GM12878 (cell line): ENCODE measurements around the gene MT1HL1. TPM values are rescaled to one million over a fixed set of nuclear protein-coding genes. Genes with fewer than 3 reads are reported as not detected.

Experiments
- ATAC-seq: fragments of 200-7000 bp; cut with Tn5 transposase; 3 replicates; pipeline ENCODE4 v1.9.1; 2020; ENCODE audit warnings: mild to moderate bottlenecking, moderate library complexity
- BruUV-seq: library from RNA; stranded (reverse); fragments of 400-500 nt; replicated peaks from 2 replicates; lab custom pipeline; 2021; lab: Mats Ljungman, UMichigan
- CTCF ChIA-PET: fragments of 300-600 bp; sonication (Branson Sonifier 250); formaldehyde crosslinking; extraction: SDS; loops from one replicate; lab custom pipeline; 2021; ENCODE audit warnings: inconsistent platforms; lab: Yijun Ruan, JAX
- POLR2A ChIA-PET: fragments of 350-600 bp; formaldehyde crosslinking; extraction: SDS; loops from one replicate; lab custom pipeline; 2021; ENCODE audit warnings: inconsistent platforms; lab: Charles Lee
- RAD21 ChIA-PET: fragments of 300-600 bp; sonication (Branson Sonifier 250); formaldehyde crosslinking; loops from one replicate; lab custom pipeline; 2023; ENCODE audit warnings: antibody characterized with exemption; ENCODE audit not compliant: unreplicated experiment; lab: Charles Lee
- SMC1A ChIA-PET: fragments of 300-600 bp; sonication (Branson Sonifier 250); formaldehyde crosslinking; loops from one replicate; lab custom pipeline; 2023; ENCODE audit not compliant: unreplicated experiment, uncharacterized antibody; lab: Charles Lee
- DNase-seq: peaks from one replicate; pipeline ENCODE4 v3.0.0-alpha.2; 2011; ENCODE audit warnings: low read depth, low spot score
- FAIRE-seq: peaks from 3 replicates; lab custom pipeline; 2011; peaks lifted over from hg19 to GRCh38; lab: Jason Lieb, UNC
- H2AFZ ChIP-seq: 2 replicates; pipeline ENCODE4 v1.6.0; 2011; ENCODE audit warnings: low read depth, low read length, control low read depth; ENCODE audit not compliant: control insufficient read depth
- H3K27ac ChIP-seq: 2 replicates; pipeline ENCODE4 v1.5.1; 2011; ENCODE audit warnings: control low read depth; ENCODE audit not compliant: control insufficient read depth, insufficient read depth
- H3K27me3 ChIP-seq, 2 experiments: replicated peaks in 1 of 2; 2 replicates each; pipeline versions ENCODE4 v1.6.0 to v1.6.1; 2011; ENCODE audit warnings: low read length in 1 of 2; ENCODE audit not compliant: control insufficient read depth in 2 of 2, insufficient read depth in 2 of 2
- H3K36me3 ChIP-seq, 2 experiments: 2 replicates each; pipeline ENCODE4 v1.5.1; 2011; ENCODE audit warnings: low read length in 1 of 2; ENCODE audit not compliant: control insufficient read depth in 2 of 2, insufficient read depth in 2 of 2
- H3K4me1 ChIP-seq: 2 replicates; pipeline ENCODE4 v1.6.1; 2011; ENCODE audit warnings: mild to moderate bottlenecking, low read length, moderate library complexity, mixed read lengths; ENCODE audit not compliant: control insufficient read depth, insufficient read depth
- H3K4me2 ChIP-seq: 2 replicates; pipeline ENCODE4 v1.6.0; 2011; ENCODE audit warnings: control low read depth; ENCODE audit not compliant: control insufficient read depth, insufficient read depth
- H3K4me3 ChIP-seq: fragments of 200-600 bp; sonication (generic); 2 replicates; pipeline ENCODE4 v1.5.1; 2016
- H3K79me2 ChIP-seq: 2 replicates; pipeline ENCODE4 v1.6.0; 2011; ENCODE audit warnings: low read length; ENCODE audit not compliant: control insufficient read depth, insufficient read depth
- H3K9ac ChIP-seq: 2 replicates; pipeline ENCODE4 v1.8.0; 2011; ENCODE audit warnings: low read length, control low read depth, mixed read lengths; ENCODE audit not compliant: control insufficient read depth, insufficient read depth
- H3K9me3 ChIP-seq: replicated peaks from 3 replicates; pipeline ENCODE4 v1.5.1; 2011; ENCODE audit warnings: mild to moderate bottlenecking, low read length; ENCODE audit not compliant: control insufficient read depth, insufficient read depth
- H4K20me1 ChIP-seq: 2 replicates; pipeline ENCODE4 v1.6.0; 2011; ENCODE audit not compliant: control insufficient read depth, insufficient read depth
- CREM ChIP-seq: IDR thresholded peaks from 2 replicates; pipeline ENCODE4 v1.6.1; 2014; ENCODE audit warnings: antibody characterized with exemption, low read depth
- E2F8 ChIP-seq: fragments of 450-650 bp; IDR thresholded peaks from 2 replicates; pipeline ENCODE4 v1.6.1; 2018; ENCODE audit warnings: mild to moderate bottlenecking, low read depth, moderate library complexity; ENCODE audit not compliant: partially characterized antibody
- RELB ChIP-seq: fragments of 450-650 bp; IDR thresholded peaks from 2 replicates; pipeline ENCODE4 v1.6.1; 2017; ENCODE audit warnings: low read depth, mild to moderate bottlenecking, moderate library complexity
- ZNF622 ChIP-seq: fragments of 450-650 bp; IDR thresholded peaks from 2 replicates; pipeline ENCODE4 v1.6.1; 2017; ENCODE audit warnings: mild to moderate bottlenecking, inconsistent platforms
- WGBS: methylation state at CpG from one replicate; pipeline ENCODE4 v1.1.6; 2016; ENCODE audit warnings: low lambda C conversion rate; ENCODE audit not compliant: insufficient replicate concordance, insufficient coverage; ENCODE audit errors: missing lambda C conversion rate; 5-methylcytosine and 5-hydroxymethylcytosine counted together
- in situ Hi-C: fragments of 300-500 bp; cut with MboI; formaldehyde crosslinking; loops from 9 replicates; pipeline ENCODE4 v1.14.3; 2018; ENCODE audit warnings: mixed read lengths
- intact Hi-C: fragments of 100-400 bp; cut with micrococcal nuclease; formaldehyde crosslinking; loops from one replicate; pipeline ENCODE4 v1.14.2; 2022; ENCODE audit not compliant: unreplicated experiment
- polyA plus RNA-seq, 11 experiments: library from polyadenylated mRNA; depleted of rRNA in 4 of 11; unstranded in 6 of 11; stranded (reverse) in 5 of 11; fragments of >200 nt; fragmentation: Nextera tagmentation in 4 of 11; fragmentation: Illumina TruSeq in 1 of 11; extraction: Ambion mirVana in 4 of 11; extraction: Trizol in 1 of 11; gene quantifications; 1 replicate in 1 of 11; 2 replicates in 10 of 11; pipeline versions ENCODE4 v1.2.1 to v1.2.3, GENCODE V29; 2011 to 2016; ENCODE audit warnings: inconsistent platforms in 2 of 11, missing spikeins in 2 of 11, low read depth in 1 of 11
- total RNA-seq, 4 experiments: library from RNA; depleted of rRNA in 3 of 4; stranded (reverse); fragments of >200 nt in 3 of 4; fragmentation: Illumina TruSeq in 1 of 4; extraction: Trizol in 1 of 4; gene quantifications; 2 replicates each; pipeline versions ENCODE4 v1.2.1 to v1.2.3, GENCODE V29; 2013 to 2021

Gene MT1HL1
- total and polyA plus RNA-seq, 10 of the 15 experiments (the other 5 are each of a cell fraction or from before 2014, with no cell fraction given): not detected

DNA sequence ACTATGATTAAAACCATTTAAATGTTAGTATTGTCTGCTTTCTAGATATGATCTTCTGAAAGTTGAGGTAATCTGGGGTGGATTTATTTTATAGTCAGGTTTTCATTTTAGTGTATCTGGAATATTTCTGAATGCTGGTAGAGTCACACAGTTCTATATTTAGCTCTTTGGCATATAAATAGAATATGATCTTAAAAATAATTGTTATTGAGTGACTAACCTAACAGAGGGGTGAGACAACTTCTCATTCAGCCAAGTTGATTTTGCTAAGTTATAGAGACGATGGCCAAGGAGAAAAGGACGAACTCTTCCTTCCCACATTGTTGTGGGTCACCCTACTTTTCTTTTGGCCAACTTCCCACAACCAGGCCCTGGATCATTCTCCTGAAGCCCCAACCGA is 7.2 kb upstream of the MT1HL1 start:
- in situ Hi-C loops: no loop called here
- 0% methylated on average over 3 of the region's 3 CpGs for WGBS

More for the DNA sequence above, 7.2 kb upstream of the MT1HL1 start:
- POLR2A ChIA-PET: no interaction called here
- no peaks in the 10 kb centered on the region; a peak in 1 of 4 replicates for H3K27me3 ChIP-seq
- H3K79me2 ChIP-seq: no peaks in the 10 kb centered on the region
- H2AFZ ChIP-seq: no peak overlapping the region
- RAD21 ChIA-PET: no interaction called here
- BruUV-seq: no TSS peak
- no peak for FAIRE-seq
- no peak overlapping the region for H3K4me2 ChIP-seq
- TF ChIP-seq E2F8 (no peak), CREM (no peak), ZNF622 (no peak), RELB (no peak)
- SMC1A ChIA-PET: no interaction called here
- intact Hi-C loops: no loop called here
- H3K9me3 ChIP-seq: no peaks in the 10 kb centered on the region
- DNase-seq: no peak
- H3K36me3 ChIP-seq: no peaks in the 10 kb centered on the region
- ATAC-seq: no peak
- no peak overlapping the region for H3K9ac ChIP-seq
- H3K4me1 ChIP-seq: no peaks in the 10 kb centered on the region
- H4K20me1 ChIP-seq: no peaks in the 10 kb centered on the region
- no peak overlapping the region for H3K27ac ChIP-seq
- CTCF ChIA-PET: no interaction called here
- no peak overlapping the region for H3K4me3 ChIP-seq
